Measurements from ENCODE around the gene CYP20A1.
A peak's percentile ranks its signal among the peaks of the same experiment; 100 is the strongest.
"Not testable (repeated sequence)": the region's sequence is repeated elsewhere in the genome, so short reads cannot be mapped to it uniquely, and the experiment has no call there.

Gene CYP20A1

GRCh38 chr2:203238704-203239526 is at the start of gene CYP20A1:
CYP20A1 (plus strand) TSS chr2:203239018; CDS start chr2:203239063, 45 bp downstream.
- DNase-seq, result peak; percentile 94

GRCh38 chr2:203190547-203190946 is 48.3 kb upstream of the CYP20A1 start:
- not testable (repeated sequence) for DNase-seq

- DNase-seq, result not testable (repeated sequence)
Measured at GRCh38 chr2:203191026-203191425, 47.8 kb upstream of the CYP20A1 start.

- DNase-seq, result no peak
Measured at GRCh38 chr2:203191961-203192360, 46.9 kb upstream of the CYP20A1 start.

GRCh38 chr2:203195331-203196036 is 43.3 kb upstream of the CYP20A1 start:
- DNase-seq, result no peak

GRCh38 chr2:203200866-203201265 is 38.0 kb upstream of the CYP20A1 start:
- DNase-seq, result no peak

GRCh38 chr2:203201426-203201825 is 37.4 kb upstream of the CYP20A1 start:
- no peak for DNase-seq

- no peak for DNase-seq
Measured at GRCh38 chr2:203209538-203209937, 29.3 kb upstream of the CYP20A1 start.

- no peak for DNase-seq
Measured at GRCh38 chr2:203225423-203226039, 13.3 kb upstream of the CYP20A1 start.

- DNase-seq, result not testable (repeated sequence)
Measured at GRCh38 chr2:203229674-203230073, 9.1 kb upstream of the CYP20A1 start.

GRCh38 chr2:203237346-203238238 is 1.2 kb upstream of the CYP20A1 start:
- DNase-seq, result no peak

- DNase-seq, result no peak
Measured at GRCh38 chr2:203238292-203238703, 520 bp upstream of the CYP20A1 start.

- DNase-seq, result no peak
Measured at GRCh38 chr2:203240491-203240890, 1.7 kb downstream of the CYP20A1 start.

- DNase-seq, result no peak
Measured at GRCh38 chr2:203242518-203242917, 3.7 kb downstream of the CYP20A1 start.

GRCh38 chr2:203246646-203247045 is 7.8 kb downstream of the CYP20A1 start:
- no peak for DNase-seq

- DNase-seq, result no peak
Measured at GRCh38 chr2:203252818-203253217, 14.0 kb downstream of the CYP20A1 start.

- not testable (repeated sequence) for DNase-seq
Measured at GRCh38 chr2:203253422-203254095, 14.7 kb downstream of the CYP20A1 start.

- DNase-seq, result no peak
Measured at GRCh38 chr2:203261326-203262159, 22.7 kb downstream of the CYP20A1 start.

GRCh38 chr2:203279288-203279687 is 40.5 kb downstream of the CYP20A1 start:
- DNase-seq, result no peak

GRCh38 chr2:203280428-203281064 is 41.7 kb downstream of the CYP20A1 start:
- no peak for DNase-seq

- DNase-seq, result no peak
Measured at GRCh38 chr2:203282101-203282500, 43.3 kb downstream of the CYP20A1 start.
